Thyroid gland (tissue), 4 donors: Measurements from ENCODE around the gene KIF16B. TPM values are rescaled to one million over a fixed set of nuclear protein-coding genes. Genes with fewer than 3 reads are reported as not detected.

Source experiments
- DNase-seq, 2 donors: peaks; one replicate each; pipeline ENCODE4 v3.0.0-alpha.2; 2019
- H3K27ac ChIP-seq, 3 donors: fragments of 200-600 bp; sonication (generic); 1 replicate in 2 of 3; 2 replicates in 1 of 3; pipeline ENCODE4 v1.5.1; 2016 to 2019; ENCODE audit warnings: mild to moderate bottlenecking in 1 of 3, moderate library complexity in 1 of 3
- H3K27me3 ChIP-seq: fragments of 200-600 bp; sonication (generic); one replicate; pipeline ENCODE4 v1.5.1; 2019
- H3K36me3 ChIP-seq, 2 donors: fragments of 200-600 bp; sonication (generic); one replicate each; pipeline ENCODE4 v1.5.1; 2016 to 2019
- H3K4me1 ChIP-seq, 2 donors: fragments of 200-600 bp; sonication (generic); one replicate each; pipeline ENCODE4 v1.5.1; 2017 to 2019
- H3K4me3 ChIP-seq, 3 donors: fragments of 200-600 bp; sonication (generic); replicated peaks in 1 of 3; 1 replicate in 2 of 3; 2 replicates in 1 of 3; pipeline ENCODE4 v1.5.1; 2016; ENCODE audit warnings: mild to moderate bottlenecking in 1 of 3
- H3K9me3 ChIP-seq: fragments of 200-600 bp; sonication (generic); one replicate; pipeline ENCODE4 v1.5.1; 2017
- CTCF ChIP-seq, 6 experiments: fragments of 200-600 bp in 3 of 6; fragments of 450-650 bp in 3 of 6; sonication (generic) in 3 of 6; IDR thresholded peaks; one replicate each; pipeline ENCODE4 v1.5.1; 2016 to 2019; ENCODE audit warnings: antibody characterized with exemption in 6 of 6, mild to moderate bottlenecking in 2 of 6, inconsistent platforms in 1 of 6, moderate library complexity in 1 of 6
- POLR2A ChIP-seq, 2 donors: fragments of 450-650 bp; IDR thresholded peaks; one replicate each; pipeline ENCODE4 v1.6.1; 2017; ENCODE audit warnings: antibody characterized with exemption in 2 of 2, mild to moderate bottlenecking in 2 of 2, moderate library complexity in 1 of 2
- WGBS, 2 donors: methylation state at CpG; one replicate each; pipeline ENCODE4 v1.1.5; 2017; 5-methylcytosine and 5-hydroxymethylcytosine counted together
- intact Hi-C: fragments of 100-400 bp; cut with DNase I; formaldehyde crosslinking; loops from one replicate; pipeline ENCODE4 v1.15.1; 2023
- total RNA-seq, 4 donors: library from RNA; depleted of rRNA; stranded (reverse); fragments of >200 nt; gene quantifications; one replicate each; pipeline ENCODE4 v1.2.3, GENCODE V29; 2016

KIF16B gene
- total RNA-seq, 4 donors from 2014 or later, result 18.5 to 32.8 (median 28.6) TPM

GRCh38 chr20:16580620-16581019, 7.4 kb upstream of the KIF16B start:
- no peak overlapping the region for H3K27ac ChIP-seq
- H3K4me3 ChIP-seq, result no peak overlapping the region
- intact Hi-C loops, result no loop called here
- peaks cover 0 to 8% of the 10 kb centered on the region in 2 donors for H3K4me1 ChIP-seq
- H3K9me3 ChIP-seq, result no peaks in the 10 kb centered on the region
- no peaks in the 10 kb centered on the region for H3K27me3 ChIP-seq
- TF ChIP-seq POLR2A (IDR thresholded peaks at IDR 0.05), result no peak
- TF ChIP-seq CTCF (IDR thresholded peaks at IDR 0.05), result no peak
- 43 to 74% methylated on average over 2 of the region's 2 CpGs for WGBS, 2 donors
- no peaks in the 10 kb centered on the region for H3K36me3 ChIP-seq
- DNase-seq, result no peak

GRCh38 chr20:16580147-16580546, 6.9 kb upstream of the KIF16B start:
- no peaks in the 10 kb centered on the region for H3K9me3 ChIP-seq
- no peaks in the 10 kb centered on the region for H3K36me3 ChIP-seq
- no peaks in the 10 kb centered on the region for H3K27me3 ChIP-seq
- peak; percentile 14 to 32 for DNase-seq
- H3K4me3 ChIP-seq, result no peak overlapping the region
- H3K4me1 ChIP-seq, result peaks cover 0 to 11% of the 10 kb centered on the region in 2 donors
- H3K27ac ChIP-seq, result no peak overlapping the region
- 17 to 35% methylated on average over 3 of the region's 3 CpGs for WGBS, 2 donors
- no peak for TF ChIP-seq CTCF (IDR thresholded peaks at IDR 0.05)
- TF ChIP-seq POLR2A (IDR thresholded peaks at IDR 0.05), result no peak
- intact Hi-C loops, result no loop called here

GRCh38 chr20:16576219-16576618, 3.0 kb upstream of the KIF16B start:
- TF ChIP-seq POLR2A (IDR thresholded peaks at IDR 0.05) (no peak), CTCF (IDR thresholded peaks at IDR 0.05) (no peak)
- intact Hi-C loops, result no loop called here
- 96 to 99% methylated on average over 8 of the region's 8 CpGs for WGBS, 2 donors
- DNase-seq, result no peak
- H3K36me3 ChIP-seq, result no peaks in the 10 kb centered on the region
- no peaks in the 10 kb centered on the region for H3K9me3 ChIP-seq
- peaks cover 5 to 26% of the 10 kb centered on the region in 2 donors for H3K4me1 ChIP-seq
- no peak overlapping the region for H3K27ac ChIP-seq
- no peaks in the 10 kb centered on the region for H3K27me3 ChIP-seq
- no peak overlapping the region for H3K4me3 ChIP-seq

- Histone ChIP-seq H3K27ac (peak overlapping the region; percentile 1 to 68 (median 50)), H3K27me3 (no peaks in the 10 kb centered on the region), H3K4me3 (peak overlapping the region in 2 of 3 donors; percentile 11 to 36), H3K9me3 (no peaks in the 10 kb centered on the region), H3K36me3 (no peaks in the 10 kb centered on the region), H3K4me1 (peaks cover 7 to 29% of the 10 kb centered on the region in 2 donors)
- DNase-seq, result no peak
- intact Hi-C loops, result no loop called here
- no peak for TF ChIP-seq POLR2A (IDR thresholded peaks at IDR 0.05)
- TF ChIP-seq CTCF (IDR thresholded peaks at IDR 0.05), result no peak
- WGBS, 2 donors, result 27 to 31% methylated on average over 18 of the region's 18 CpGs
Observed at GRCh38 chr20:16575390-16576140, 2.3 kb upstream of the KIF16B start.

- peak in 1 of 2 donors; percentile 19 for TF ChIP-seq POLR2A (IDR thresholded peaks at IDR 0.05)
- no peak for TF ChIP-seq CTCF (IDR thresholded peaks at IDR 0.05)
- Histone ChIP-seq H3K4me3 (peak overlapping the region in 2 of 3 donors; percentile 11 to 36), H3K9me3 (no peaks in the 10 kb centered on the region), H3K27me3 (no peaks in the 10 kb centered on the region), H3K27ac (peak overlapping the region; percentile 1 to 68 (median 50)), H3K4me1 (peaks cover 7 to 29% of the 10 kb centered on the region in 2 donors), H3K36me3 (no peaks in the 10 kb centered on the region)
- intact Hi-C loops, result no loop called here
- 11 to 12% methylated on average over 26 to 30 of the region's 39 CpGs for WGBS, 2 donors
- DNase-seq, result peak; percentile 90 to 92
Observed at GRCh38 chr20:16574656-16575355, 1.6 kb upstream of the KIF16B start.
